GM18873 (cell line): ENCODE results near the gene HJURP.
A peak's percentile ranks its signal among the peaks of the same experiment; 100 is the strongest.
"Not testable (repeated sequence)": the region's sequence is repeated elsewhere in the genome, so short reads cannot be mapped to it uniquely, and the experiment has no call there.

Source experiments
- ATAC-seq: cut with Tn5 transposase; IDR thresholded peaks from one replicate; pipeline ENCODE4 v1.9.1; 2021; ENCODE audit warnings: mild to moderate bottlenecking, moderate library complexity, moderate number of reproducible peaks; ENCODE audit not compliant: unreplicated experiment, low FRiP score

Gene HJURP

GRCh38 chr2:233854241-233854981, at the start of gene HJURP:
Gene HJURP, minus strand, starts transcription at chr2:233854535. Its CDS starts 35 bp downstream, at chr2:233854500.
- peak; percentile 93 for ATAC-seq

GRCh38 chr2:233901884-233902283, 47.5 kb upstream of the HJURP start:
- ATAC-seq, result no peak

- no peak for ATAC-seq
These were observed 47.0 kb upstream of the HJURP start for GRCh38 chr2:233901367-233901766.

GRCh38 chr2:233896253-233896652, 41.9 kb upstream of the HJURP start:
- not testable (repeated sequence) for ATAC-seq

- ATAC-seq, result no peak
These were observed 38.5 kb upstream of the HJURP start for GRCh38 chr2:233892793-233893192.

- no peak for ATAC-seq
These were observed 28.0 kb upstream of the HJURP start for GRCh38 chr2:233882353-233882752.

GRCh38 chr2:233872125-233872524, 17.8 kb upstream of the HJURP start:
- not testable (repeated sequence) for ATAC-seq

GRCh38 chr2:233871432-233871831, 17.1 kb upstream of the HJURP start:
- ATAC-seq, result no peak

GRCh38 chr2:233867993-233868532, 13.7 kb upstream of the HJURP start, which contains the start of gene MSL3B:
Gene MSL3B, minus strand, starts transcription at chr2:233868386.
- no peak for ATAC-seq

- ATAC-seq, result no peak
These were observed 12.1 kb upstream of the HJURP start for GRCh38 chr2:233866479-233866878.

GRCh38 chr2:233865838-233866237, 11.5 kb upstream of the HJURP start:
- no peak for ATAC-seq

- ATAC-seq, result no peak
These were observed 8.0 kb upstream of the HJURP start for GRCh38 chr2:233862261-233862768.

GRCh38 chr2:233858331-233858730, 4.0 kb upstream of the HJURP start:
- no peak for ATAC-seq

GRCh38 chr2:233857511-233858141, 3.3 kb upstream of the HJURP start:
- no peak for ATAC-seq

- ATAC-seq, result no peak
These were observed 1.8 kb upstream of the HJURP start for GRCh38 chr2:233856184-233856583.

- no peak for ATAC-seq
These were observed 1.0 kb upstream of the HJURP start for GRCh38 chr2:233855345-233855744.

GRCh38 chr2:233853883-233854240, 473 bp downstream of the HJURP start:
- no peak for ATAC-seq

GRCh38 chr2:233853353-233853752, 982 bp downstream of the HJURP start:
- no peak for ATAC-seq

- ATAC-seq, result no peak
These were observed 2.3 kb downstream of the HJURP start for GRCh38 chr2:233852056-233852455.

- ATAC-seq, result no peak
These were observed 3.2 kb downstream of the HJURP start for GRCh38 chr2:233851169-233851568.

GRCh38 chr2:233850745-233851144, 3.6 kb downstream of the HJURP start:
- ATAC-seq, result no peak
